GM18526 (cell line): ENCODE data around the gene SMCHD1.

Experiments used
- POLR2A ChIP-seq: IDR thresholded peaks from 3 replicates; pipeline ENCODE4 v1.6.1; 2011; ENCODE audit not compliant: insufficient read length; ENCODE audit errors: extremely low read depth

SMCHD1 gene

GRCh38 chr18:2824865-2825264 is 169.3 kb downstream of the SMCHD1 start:
- TF ChIP-seq POLR2A = no peak

- TF ChIP-seq POLR2A = no peak
Measured at GRCh38 chr18:2825613-2826175, 170.2 kb downstream of the SMCHD1 start.

DNA sequence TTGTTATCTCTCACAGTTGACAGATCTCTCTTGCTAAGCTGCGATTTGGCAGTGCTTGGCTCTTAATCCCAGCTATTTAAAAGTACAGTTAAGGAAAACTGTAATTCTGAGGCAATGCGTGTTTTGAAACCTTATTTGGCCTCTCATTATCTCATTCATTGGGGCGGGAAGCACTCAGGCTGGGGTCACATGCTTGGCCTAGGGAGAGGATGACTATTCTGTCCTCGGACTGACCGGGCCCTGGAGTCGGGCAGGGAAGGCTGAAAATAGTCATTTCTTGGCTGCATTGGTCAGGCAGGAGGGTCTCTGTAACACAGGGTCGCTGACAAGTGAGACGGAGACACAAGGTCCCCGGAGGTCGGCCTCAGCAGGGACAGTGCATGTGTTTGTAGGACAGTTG is 171.1 kb downstream of the SMCHD1 start:
- no peak for TF ChIP-seq POLR2A

- no peak for TF ChIP-seq POLR2A
Measured at GRCh38 chr18:2827061-2827460, 171.5 kb downstream of the SMCHD1 start.

DNA sequence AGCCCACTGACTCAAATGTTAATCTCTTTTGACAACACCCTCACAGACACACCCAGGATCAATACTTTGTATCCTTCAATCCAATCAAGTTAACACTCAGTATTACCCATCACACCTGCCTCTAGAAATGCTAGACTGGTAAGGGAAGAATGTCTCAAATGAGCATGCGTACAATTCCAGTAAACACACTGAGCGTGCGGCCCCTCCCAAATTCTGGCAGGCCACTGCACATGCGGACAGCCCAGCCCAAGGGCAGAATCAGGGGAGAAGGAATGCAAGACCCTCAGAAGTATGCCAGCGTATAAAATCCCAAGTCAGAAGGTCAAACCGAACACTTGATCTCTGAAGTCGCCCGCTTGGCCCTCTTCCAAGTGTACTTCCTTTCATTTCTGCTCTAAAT is 183.7 kb downstream of the SMCHD1 start:
- no peak for TF ChIP-seq POLR2A

DNA sequence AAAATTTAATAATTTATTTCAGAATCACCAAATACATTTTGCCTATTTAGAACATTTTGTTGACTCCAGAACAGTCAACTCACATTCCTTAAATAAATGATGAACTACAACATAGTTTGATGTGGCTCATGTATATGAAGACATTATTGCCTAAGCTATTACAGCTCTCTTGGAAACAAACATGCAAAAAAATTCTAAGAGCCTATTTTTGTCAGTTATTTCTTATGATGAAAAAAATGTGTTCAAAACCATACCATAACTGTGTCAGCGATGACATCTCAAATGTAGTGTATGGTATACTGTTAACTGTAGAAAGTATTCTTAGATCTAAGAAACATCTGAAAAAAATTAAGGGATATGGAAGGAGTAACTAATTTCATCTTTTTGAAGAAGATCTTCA is 185.0 kb downstream of the SMCHD1 start:
- no peak for TF ChIP-seq POLR2A

DNA sequence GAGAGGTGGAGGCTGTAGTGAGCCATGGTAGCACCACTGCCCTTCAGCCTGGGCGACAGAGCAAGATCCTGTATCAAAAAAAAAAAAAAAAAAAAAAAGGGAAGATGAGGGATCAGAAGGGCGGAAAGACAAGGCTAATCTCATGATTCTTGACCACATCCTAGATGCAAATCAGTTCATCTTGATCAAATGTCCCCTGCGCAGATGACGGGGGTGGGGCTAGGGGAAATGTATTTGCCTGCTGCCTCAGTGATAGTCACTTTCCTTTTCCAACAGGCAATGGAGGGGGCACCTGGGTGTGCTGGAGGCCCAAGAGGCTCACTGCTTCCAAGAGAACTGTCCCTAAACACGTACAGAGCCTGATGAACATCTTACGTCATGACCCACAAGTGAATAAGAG is 187.6 kb downstream of the SMCHD1 start:
- no peak for TF ChIP-seq POLR2A

DNA sequence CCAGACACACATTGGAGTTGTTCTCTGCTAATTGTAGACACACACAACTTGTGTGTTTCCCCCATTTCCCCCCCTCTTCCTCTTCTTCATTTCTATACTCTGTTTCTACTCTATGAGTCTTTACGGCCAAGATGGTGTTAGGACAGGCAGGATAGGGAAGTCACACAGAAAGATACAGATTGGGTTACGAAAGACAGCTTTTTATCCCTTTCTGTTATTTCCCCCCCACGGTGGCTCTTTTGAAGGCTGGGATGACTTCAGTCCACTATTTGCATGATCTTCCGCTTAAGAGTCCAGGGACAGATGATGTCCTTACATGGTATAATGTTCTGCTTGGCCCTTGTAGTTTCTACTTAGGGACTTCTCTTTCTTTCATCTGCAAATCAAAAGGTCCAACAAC is 189.6 kb downstream of the SMCHD1 start:
- no peak for TF ChIP-seq POLR2A

- TF ChIP-seq POLR2A = peak; percentile 25
Measured at GRCh38 chr18:2846636-2847316, 191.2 kb downstream of the SMCHD1 start, which contains the start of gene EMILIN2. Gene EMILIN2 (plus strand): TSS chr18:2847006. CDS start chr18:2847189, 183 bp downstream.

DNA sequence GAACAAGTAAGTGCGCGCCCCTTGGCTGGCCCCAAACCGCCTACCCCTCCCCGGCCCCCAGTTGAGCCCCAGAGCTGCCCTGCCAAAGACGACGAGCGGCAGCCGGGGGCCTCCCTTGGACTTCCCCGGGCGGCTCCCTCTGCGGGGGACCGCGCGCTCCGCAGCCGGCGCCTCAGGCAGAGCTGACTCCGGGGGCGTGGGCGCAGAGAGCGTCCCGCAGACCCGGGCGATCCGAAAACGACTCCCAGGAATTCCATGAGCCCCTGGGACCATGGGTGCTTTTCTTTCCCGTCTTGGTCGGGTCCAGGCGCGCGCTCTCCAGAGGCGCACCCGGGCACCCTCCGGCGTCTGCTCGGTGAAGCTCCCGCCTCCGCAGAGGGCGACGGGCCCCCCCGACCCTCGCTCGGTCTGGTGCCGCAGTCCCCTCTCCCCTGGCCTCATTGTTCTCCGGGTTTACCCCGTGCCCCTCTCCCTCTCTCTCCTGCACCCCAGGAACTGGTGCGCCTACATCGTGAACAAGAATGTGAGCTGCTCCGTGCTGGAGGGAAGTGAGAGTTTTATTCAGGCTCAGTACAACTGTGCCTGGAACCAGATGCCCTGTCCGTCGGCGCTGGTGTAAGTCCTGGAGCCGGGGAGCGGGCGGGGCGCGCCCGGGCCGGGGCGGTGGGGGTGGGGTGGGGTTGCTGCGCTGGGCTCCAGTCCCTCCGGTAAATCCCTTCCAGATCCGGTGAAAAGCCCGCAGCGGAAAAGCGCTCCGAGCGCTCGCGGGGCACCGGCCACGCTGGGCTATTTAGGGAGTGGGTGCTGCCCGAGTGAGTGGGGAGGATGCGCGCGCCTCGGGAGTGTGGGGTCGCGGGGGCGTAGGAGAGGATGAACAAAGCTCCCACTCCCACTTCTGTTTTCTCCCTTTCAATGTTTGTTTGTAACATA is 192.1 kb downstream of the SMCHD1 start:
- no peak for TF ChIP-seq POLR2A

GRCh38 chr18:2848247-2849246 is 193.0 kb downstream of the SMCHD1 start:
- no peak for TF ChIP-seq POLR2A

DNA sequence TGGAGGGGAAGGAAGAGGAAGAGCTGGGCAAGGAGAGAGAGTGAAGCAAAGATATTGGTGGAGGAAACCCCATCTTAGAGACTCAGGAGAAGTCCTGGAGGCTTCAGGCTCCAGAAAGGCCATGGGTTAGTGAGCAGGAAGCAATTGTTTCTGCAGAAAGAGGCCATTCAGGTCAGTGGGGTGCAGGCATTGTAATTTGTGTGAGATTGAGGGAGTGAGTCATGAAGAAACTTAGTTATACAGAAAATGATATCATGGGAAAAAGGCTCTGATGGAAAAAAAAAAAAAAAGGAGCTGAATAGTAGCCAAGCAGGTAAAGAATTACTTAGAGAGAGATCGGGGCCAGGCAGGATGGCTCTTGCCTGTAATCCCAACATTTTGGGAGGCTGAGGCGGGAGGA is 195.3 kb downstream of the SMCHD1 start:
- no peak for TF ChIP-seq POLR2A

DNA sequence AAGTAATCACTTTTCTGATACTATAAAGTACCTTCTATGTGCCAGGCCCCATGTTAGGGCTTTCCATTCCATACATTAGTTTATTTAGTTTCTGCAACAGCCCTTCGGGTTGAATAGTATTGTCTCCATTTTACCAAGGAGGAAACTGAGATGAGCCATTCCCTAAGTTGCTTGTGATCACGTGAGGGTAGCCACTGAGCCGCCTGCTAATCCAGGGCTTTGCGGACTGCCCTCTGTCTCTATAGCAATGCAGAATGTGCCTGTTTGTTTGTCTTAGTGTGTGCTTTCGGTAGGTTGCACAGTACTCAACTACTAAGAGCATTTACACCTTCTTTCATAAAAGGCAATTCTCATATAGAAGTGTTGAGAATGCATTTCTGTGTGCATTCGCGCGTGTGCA is 196.2 kb downstream of the SMCHD1 start:
- TF ChIP-seq POLR2A = no peak

DNA sequence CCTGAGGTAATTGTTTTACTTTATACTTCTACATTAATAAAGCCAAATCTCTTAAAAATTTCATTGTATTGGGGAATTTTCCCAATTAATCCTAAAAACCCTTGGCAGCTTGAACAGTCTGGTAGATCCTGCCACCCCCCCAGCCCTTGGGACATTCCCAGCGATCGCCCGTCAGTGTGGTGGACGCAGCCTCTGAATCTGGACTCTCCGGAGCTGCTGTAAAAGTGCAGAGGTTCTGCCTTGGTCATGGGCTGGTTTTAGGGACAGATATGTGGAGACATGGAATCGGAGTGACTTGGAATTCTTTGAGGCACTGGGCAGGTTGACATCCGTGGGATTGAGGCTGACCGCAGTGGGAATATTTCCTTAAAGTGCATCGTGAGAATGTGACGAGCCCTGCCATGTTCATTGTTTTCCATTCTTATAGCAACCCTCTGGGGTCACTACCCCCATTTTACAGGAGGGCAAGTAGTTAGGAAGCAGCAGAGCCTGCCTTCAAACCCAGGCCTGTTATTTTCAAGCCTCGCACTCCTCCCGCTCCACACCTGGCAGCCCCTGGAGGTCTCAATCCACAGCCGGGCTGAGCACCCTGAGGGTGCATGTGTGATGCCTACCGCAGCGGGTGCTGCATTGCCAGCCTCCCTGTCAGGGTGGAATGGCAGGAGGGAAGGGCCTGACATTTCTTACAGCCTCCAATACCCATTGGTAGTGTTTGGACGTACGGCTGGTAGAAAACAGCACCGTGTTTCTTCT is 197.8 kb downstream of the SMCHD1 start:
- no peak for TF ChIP-seq POLR2A
